ENCODE data around the gene ITSN1.

ITSN1 gene

DNA sequence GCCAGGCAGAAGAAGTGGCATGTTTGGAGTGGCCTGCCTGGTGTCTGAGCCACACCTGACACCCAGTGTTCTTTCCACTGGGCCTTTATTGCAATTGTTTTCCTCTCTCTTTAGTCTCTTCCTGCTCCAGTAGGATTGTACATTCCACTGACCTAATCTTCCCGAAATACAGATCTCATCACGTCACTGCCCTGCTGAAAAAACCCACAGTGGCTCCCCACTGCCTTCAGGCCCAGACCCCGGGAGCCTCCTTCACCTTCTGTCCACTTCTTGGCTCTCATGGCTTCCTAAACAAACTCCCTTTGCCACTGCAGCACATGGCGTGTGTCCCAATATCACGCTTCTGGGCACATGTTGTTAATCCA lies 298.6 kb downstream of the ITSN1 start:
- DNase-seq: no peak

DNA sequence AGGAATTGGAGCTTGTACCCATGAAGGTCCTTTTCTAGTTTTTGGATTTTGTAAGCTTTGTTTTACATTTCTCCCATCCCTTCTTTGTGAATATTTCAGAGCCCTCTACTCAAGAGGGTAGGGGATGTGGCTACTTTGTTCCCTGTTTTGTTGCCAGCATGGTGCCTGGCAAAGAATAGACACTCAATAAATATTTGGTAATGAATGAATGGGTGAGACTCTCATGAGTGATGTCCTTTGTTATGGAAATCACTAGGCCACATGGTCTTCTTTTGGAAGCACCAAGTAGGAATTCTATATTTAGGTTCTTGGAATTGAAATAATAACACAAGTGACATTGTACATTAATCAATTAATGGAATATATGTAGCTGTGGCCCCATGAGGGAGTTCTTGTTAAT lies 300.1 kb downstream of the ITSN1 start:
- DNase-seq: no peak

DNA sequence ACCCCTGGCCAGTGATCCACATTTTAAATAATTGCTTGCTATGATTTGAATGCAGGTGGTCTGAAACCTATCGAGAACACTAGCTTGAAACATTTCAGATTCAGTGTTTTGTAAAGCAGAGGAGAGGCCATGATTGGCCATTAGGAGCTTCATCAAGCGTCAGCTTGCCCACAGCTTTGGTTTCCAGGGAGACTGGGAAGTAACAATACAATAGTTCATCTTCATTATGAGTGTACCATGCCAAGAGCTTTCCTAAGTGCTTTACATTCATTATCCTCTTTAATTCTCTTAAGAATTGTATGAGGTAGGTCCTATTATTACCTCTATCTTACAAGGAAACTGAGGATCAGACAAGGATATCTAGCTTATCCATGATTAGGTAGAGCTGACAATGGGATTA lies 301.0 kb downstream of the ITSN1 start:
- peak; percentile 64 for DNase-seq

DNA sequence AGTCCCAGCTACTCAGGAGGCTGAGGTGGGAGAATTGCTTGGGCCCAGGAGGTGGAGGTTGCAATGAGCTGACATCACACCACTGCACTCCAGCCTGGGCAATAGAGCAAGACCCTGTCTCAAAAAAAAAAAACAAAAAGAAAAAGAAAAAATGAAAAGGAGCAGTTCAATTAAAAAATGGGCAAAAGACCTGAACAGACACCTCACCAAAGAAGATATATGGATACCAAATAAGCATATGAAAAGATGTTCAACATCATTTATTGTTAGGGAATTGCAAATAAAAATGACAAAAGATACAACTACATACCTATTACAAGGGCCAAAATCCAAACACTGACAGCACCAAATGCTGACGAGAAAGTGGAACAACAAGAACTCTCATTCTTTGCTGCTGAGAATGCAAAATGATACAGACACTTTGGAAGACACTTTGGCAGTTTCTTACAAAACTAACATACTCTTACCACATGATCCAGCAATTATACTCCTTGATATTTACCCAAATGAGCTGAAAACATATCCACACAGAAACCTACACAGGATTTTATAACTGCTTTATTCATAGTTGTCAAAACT lies 302.0 kb downstream of the ITSN1 start:
- DNase-seq: no peak

DNA sequence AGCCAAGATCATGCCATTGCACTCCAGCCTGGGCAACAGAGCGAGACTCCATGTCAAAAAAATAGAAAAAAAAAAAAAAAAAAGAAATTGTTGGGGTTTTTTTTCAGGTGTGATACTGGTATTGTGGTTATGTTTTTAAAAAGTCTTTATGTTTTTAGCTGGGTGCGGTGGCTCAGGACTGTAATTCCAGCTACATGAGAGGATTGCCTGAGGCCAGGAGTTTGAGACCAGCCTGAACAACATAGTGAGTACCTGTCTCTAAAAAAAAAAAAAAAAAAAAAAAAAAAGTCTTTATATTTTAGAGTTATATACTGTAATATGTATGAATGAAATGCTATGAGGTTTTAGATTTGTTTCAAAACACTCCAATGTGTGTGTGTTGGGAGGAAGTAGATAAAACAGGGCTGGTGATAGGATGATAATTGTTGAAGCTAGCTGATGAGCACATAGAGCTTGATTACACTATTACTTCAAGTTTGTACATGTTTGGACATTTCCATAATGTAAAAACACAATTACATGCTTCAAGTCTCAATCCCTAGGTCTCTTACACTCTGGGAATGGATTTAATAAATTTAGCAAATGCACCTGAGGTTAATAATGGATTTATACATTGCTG lies 303.5 kb downstream of the ITSN1 start:
- DNase-seq: no peak

DNA sequence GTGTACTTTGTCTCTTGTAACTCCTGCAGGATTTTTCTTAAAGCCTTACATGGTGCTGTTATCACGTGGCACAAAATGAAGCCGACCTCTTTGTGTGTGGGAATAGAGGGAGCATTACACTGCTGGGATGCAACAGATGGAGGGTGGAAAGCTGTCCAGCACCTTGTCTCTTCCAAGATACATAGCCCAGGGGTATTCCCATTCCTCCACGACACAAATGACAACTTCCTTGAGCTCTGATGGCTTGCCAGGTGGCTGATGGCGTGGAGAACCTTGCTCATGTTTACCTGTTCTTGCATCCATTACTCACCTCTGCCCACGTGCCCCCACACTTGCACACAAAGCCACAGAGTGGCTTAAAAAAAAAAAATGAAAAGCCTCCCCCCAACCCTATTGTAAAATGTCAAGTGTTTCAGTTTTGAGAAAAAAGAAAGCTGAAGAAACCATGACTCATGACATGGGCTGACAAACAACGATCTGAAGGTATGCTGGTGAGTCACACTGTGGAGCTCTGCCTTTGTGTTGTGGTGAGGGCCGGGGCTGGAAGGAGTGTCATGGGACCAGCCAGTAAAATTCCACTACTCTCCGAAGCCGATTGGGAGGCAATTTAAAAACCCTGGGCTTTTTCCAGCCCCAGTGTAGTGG lies 305.3 kb downstream of the ITSN1 start:
- DNase-seq: peak; percentile 25

DNA sequence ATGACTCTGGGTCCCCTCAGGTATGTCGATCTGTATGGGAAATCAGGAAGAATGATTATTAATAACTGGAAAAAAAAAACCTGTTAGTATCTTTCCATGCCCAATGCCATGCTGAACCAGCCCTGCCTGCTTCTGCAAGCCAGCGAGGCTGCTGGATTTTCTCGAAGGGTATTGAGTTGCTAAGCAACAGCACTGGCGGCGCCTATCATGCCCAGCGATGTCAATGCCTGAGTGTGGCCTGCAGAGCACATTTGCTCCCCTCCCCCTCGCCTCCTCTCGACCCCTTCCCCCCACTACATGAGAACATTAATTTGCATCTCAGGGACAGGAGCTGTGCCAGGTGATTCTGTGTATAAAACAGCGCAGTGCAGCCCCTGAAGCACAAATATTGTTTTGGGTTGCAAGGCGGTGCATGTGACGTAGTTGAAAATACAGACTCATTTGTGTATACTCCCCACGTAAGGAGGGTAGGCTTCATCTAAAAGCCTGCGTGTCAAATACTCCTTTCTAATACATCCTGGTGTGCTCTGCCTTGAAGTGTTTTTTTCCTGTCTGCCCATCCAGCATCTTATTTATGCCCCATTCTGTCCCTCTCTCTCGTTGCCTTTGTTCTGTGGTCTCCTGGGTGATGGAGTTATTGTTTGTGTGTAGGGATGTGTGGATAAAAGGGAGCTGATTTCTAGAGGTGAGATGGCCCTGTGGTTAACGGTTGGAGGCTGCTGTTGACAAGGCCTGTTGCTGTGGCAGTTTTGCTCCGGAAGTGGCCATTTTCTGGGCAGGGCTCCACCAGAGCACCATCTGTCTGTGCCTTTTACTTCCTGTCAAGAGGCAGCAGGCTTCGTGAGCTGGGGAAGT lies 306.0 kb downstream of the ITSN1 start:
- DNase-seq: peak; percentile 76

DNA sequence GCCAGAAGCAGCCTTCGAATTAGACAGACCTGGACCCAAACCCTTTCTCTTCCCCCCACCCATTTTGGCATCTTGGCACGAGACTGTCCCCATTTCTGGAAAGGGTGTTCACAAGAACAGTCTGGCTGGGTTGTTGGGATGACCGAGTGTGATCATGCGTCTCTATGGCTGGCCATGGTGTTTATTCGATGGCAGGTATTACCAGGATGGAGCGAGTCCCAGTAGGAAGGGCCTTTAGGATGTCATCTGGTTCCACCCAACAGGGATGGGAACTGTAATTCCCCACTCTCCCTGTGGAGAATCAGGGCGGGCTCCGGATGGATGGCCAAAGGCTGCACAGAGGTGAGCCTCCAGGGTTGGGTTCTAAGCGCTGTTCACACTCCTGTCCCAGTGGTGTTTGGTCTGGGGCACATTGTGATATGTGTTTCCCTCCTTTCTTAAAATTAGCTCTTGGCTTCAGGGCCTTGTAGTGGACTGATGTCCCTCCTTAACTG lies 306.7 kb downstream of the ITSN1 start:
- no peak for DNase-seq

Data from NCI-H1436 (cell line).